ENCODE results near the gene TTC19.

Gene TTC19

GRCh38 chr17:16007439-16007838 is 7.8 kb downstream of the TTC19 start:
- no peak for DNase-seq (ENCODE audit: low read depth)
- no peak for TF ChIP-seq CTCF (conservative IDR thresholded peaks at IDR 0.05; ENCODE audit: low read depth, low read length)
- H3K4me3 ChIP-seq (ENCODE audit: low read depth, low read length), result no peak overlapping the region

GRCh38 chr17:16013943-16014407 is 14.4 kb downstream of the TTC19 start:
- no peak overlapping the region for H3K4me3 ChIP-seq (ENCODE audit: low read depth, low read length)
- TF ChIP-seq CTCF (conservative IDR thresholded peaks at IDR 0.05; ENCODE audit: low read depth, low read length), result peak; percentile 69
- DNase-seq (ENCODE audit: low read depth), result peak; percentile 81

GRCh38 chr17:16019347-16019746 is 19.7 kb downstream of the TTC19 start:
- no peak for TF ChIP-seq CTCF (conservative IDR thresholded peaks at IDR 0.05; ENCODE audit: low read depth, low read length)
- H3K4me3 ChIP-seq (ENCODE audit: low read depth, low read length), result no peak overlapping the region
- DNase-seq (ENCODE audit: low read depth), result no peak

GRCh38 chr17:16023881-16024280 is 24.3 kb downstream of the TTC19 start:
- H3K4me3 ChIP-seq (ENCODE audit: low read depth, low read length), result no peak overlapping the region
- no peak for DNase-seq (ENCODE audit: low read depth)
- no peak for TF ChIP-seq CTCF (conservative IDR thresholded peaks at IDR 0.05; ENCODE audit: low read depth, low read length)

- TF ChIP-seq CTCF (conservative IDR thresholded peaks at IDR 0.05; ENCODE audit: low read depth, low read length), result no peak
- H3K4me3 ChIP-seq (ENCODE audit: low read depth, low read length), result no peak overlapping the region
- no peak for DNase-seq (ENCODE audit: low read depth)
These were observed 25.6 kb downstream of the TTC19 start for GRCh38 chr17:16025202-16025601.

- TF ChIP-seq CTCF (conservative IDR thresholded peaks at IDR 0.05; ENCODE audit: low read depth, low read length), result no peak
These were observed 27.3 kb downstream of the TTC19 start for GRCh38 chr17:16026895-16027294.

GRCh38 chr17:16027708-16028584 is 28.3 kb downstream of the TTC19 start:
- no peak overlapping the region for H3K4me3 ChIP-seq (ENCODE audit: low read depth, low read length)
- peak; percentile 9 for TF ChIP-seq CTCF (conservative IDR thresholded peaks at IDR 0.05; ENCODE audit: low read depth, low read length)
- DNase-seq (ENCODE audit: low read depth), result peak; percentile 92

More at GRCh38 chr17:16026895-16027294, 27.3 kb downstream of the TTC19 start:
- no peak overlapping the region for H3K4me3 ChIP-seq (ENCODE audit: low read depth, low read length)
- DNase-seq (ENCODE audit: low read depth), result no peak
